IPS DF 4.7 (cell line): Measurements from ENCODE around the gene OARD1.
"Not testable (repeated sequence)": the region's sequence is repeated elsewhere in the genome, so short reads cannot be mapped to it uniquely, and the experiment has no call there.

ENCODE experiments used
- DNase-seq: peaks from one replicate; pipeline ENCODE4 v3.0.0-alpha.2; 2013; ENCODE audit warnings: low spot score; ENCODE audit errors: extremely low read depth

OARD1 gene

GRCh38 chr6:41027241-41027640 is 44.9 kb downstream of the OARD1 start:
- DNase-seq = no peak

- DNase-seq = no peak
Observed at GRCh38 chr6:41025966-41026530, 46.1 kb downstream of the OARD1 start.

GRCh38 chr6:41023114-41023513 is 49.0 kb downstream of the OARD1 start:
- DNase-seq = no peak

- DNase-seq = no peak
Observed at GRCh38 chr6:41022294-41022693, 49.9 kb downstream of the OARD1 start.

- no peak for DNase-seq
Observed at GRCh38 chr6:41021832-41022231, 50.3 kb downstream of the OARD1 start.

GRCh38 chr6:41017663-41018062 is 54.5 kb downstream of the OARD1 start:
- DNase-seq = no peak

DNA sequence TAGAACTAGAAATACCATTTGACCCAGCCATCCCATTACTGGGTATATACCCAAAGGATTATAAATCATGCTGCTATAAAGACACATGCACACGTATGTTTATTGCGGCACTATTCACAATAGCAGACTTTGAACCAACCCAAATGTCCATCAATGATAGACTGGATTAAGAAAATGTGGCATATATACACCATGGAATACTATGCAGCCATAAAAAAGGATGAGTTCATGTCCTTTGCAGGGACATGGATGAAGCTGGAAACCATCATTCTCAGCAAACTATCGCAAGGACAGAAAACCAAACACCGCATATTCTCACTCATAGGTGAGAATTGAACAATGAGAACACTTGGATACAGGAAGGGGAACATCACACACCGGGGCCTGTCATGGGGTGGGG is 56.3 kb downstream of the OARD1 start:
- DNase-seq = not testable (repeated sequence)

DNA sequence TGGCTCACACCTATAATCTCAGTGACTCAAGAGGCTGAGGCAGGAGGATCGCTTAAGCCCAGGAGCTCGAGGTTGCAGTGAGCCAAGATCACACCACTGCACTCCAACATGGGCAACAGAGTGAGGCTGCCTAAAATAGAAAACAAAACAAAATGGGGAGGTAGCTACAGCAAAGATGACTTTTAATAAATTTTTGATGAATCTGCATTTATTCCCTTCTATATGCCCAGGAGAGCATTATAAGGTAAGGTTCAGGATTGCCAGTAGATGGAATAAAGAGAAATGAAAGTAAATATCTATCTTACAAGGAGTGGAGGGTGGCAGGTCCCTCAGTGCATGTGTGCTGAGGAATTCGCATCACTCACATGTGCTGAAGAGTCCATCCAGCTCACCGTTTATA is 57.4 kb downstream of the OARD1 start:
- no peak for DNase-seq
